GM19099 (cell line): ENCODE measurements around the gene APCDD1L.

Source experiments
- POLR2A ChIP-seq: IDR thresholded peaks from 3 replicates; pipeline ENCODE4 v1.6.1; 2011; ENCODE audit warnings: low read depth; ENCODE audit not compliant: insufficient read length; ENCODE audit errors: extremely low read depth

APCDD1L gene

DNA sequence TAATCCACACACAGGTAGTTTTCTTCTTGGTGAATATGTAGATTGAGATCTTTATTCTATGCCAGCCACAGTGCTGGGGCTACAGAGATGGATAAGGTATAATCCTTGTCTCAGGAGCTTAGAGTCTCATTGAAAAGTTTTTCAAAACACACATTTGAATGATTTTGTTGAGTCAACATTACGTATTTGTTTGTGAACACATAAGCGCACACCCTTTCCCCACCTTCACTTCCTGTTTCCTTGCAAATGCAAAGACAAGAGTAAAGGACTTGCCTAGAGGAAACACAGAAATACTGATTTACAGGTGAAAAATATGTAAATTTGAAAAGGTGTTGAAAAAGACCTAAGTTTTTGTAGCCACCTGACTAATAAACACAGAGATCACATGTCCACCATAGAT, 98.4 kb downstream of the APCDD1L start:
- TF ChIP-seq POLR2A, result no peak

DNA sequence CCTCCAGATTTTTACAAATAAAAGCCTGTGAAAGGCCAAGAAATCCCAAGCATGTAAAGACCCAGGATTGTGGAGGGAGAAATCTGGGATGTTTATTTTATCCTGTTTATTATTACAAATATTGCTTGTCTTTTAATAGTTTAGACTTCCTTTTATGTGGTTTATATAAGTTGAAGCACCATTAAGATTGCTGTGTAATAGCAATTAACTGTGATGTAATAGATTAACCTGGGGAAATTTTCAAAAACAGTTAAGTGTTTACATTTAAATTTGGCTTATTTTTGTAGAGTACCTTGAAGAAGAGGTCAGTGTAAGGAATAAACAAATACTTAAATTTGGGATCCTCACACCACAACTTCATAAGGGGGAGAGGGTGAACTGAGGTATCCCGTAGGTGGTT, 99.1 kb downstream of the APCDD1L start:
- no peak for TF ChIP-seq POLR2A
